HG03575 (cell line): ENCODE data around the gene MAB21L3.
"Not testable (repeated sequence)": the region's sequence is repeated elsewhere in the genome, so short reads cannot be mapped to it uniquely, and the experiment has no call there.

Experiments used
- ATAC-seq: cut with Tn5 transposase; IDR thresholded peaks from one replicate; pipeline ENCODE4 v1.9.1; 2021; ENCODE audit not compliant: unreplicated experiment, insufficient number of reproducible peaks, low FRiP score; ENCODE audit errors: extremely low read depth

The MAB21L3 gene

GRCh38 chr1:116131170-116131569, 20.0 kb downstream of the MAB21L3 start:
- no peak for ATAC-seq

- no peak for ATAC-seq
Observed at GRCh38 chr1:116131866-116132605, 20.8 kb downstream of the MAB21L3 start.

- ATAC-seq, result no peak
Observed at GRCh38 chr1:116133696-116134475, 22.7 kb downstream of the MAB21L3 start.

- ATAC-seq, result no peak
Observed at GRCh38 chr1:116134476-116134773, 23.2 kb downstream of the MAB21L3 start.

GRCh38 chr1:116138277-116138792, 27.1 kb downstream of the MAB21L3 start:
- no peak for ATAC-seq

GRCh38 chr1:116139592-116140134, 28.5 kb downstream of the MAB21L3 start:
- no peak for ATAC-seq

GRCh38 chr1:116144151-116144550, 33.0 kb downstream of the MAB21L3 start:
- ATAC-seq, result no peak

GRCh38 chr1:116146447-116147113, 35.4 kb downstream of the MAB21L3 start:
- ATAC-seq, result not testable (repeated sequence)

- no peak for ATAC-seq
Observed at GRCh38 chr1:116147114-116147510, 35.9 kb downstream of the MAB21L3 start.

GRCh38 chr1:116147972-116148371, 36.8 kb downstream of the MAB21L3 start:
- ATAC-seq, result no peak

- ATAC-seq, result no peak
Observed at GRCh38 chr1:116148967-116149366, 37.8 kb downstream of the MAB21L3 start.

GRCh38 chr1:116150368-116150767, 39.2 kb downstream of the MAB21L3 start:
- no peak for ATAC-seq

GRCh38 chr1:116151739-116152576, 40.8 kb downstream of the MAB21L3 start:
- ATAC-seq, result peak; percentile 56

- ATAC-seq, result no peak
Observed at GRCh38 chr1:116152577-116152943, 41.4 kb downstream of the MAB21L3 start.

- no peak for ATAC-seq
Observed at GRCh38 chr1:116152950-116153691, 41.9 kb downstream of the MAB21L3 start.

GRCh38 chr1:116153692-116154031, 42.5 kb downstream of the MAB21L3 start:
- ATAC-seq, result no peak

- ATAC-seq, result no peak
Observed at GRCh38 chr1:116154536-116154935, 43.3 kb downstream of the MAB21L3 start.

- ATAC-seq, result no peak
Observed at GRCh38 chr1:116157096-116157495, 45.9 kb downstream of the MAB21L3 start.
